NCI-H460 (cell line): ENCODE measurements around the gene PRSS58. TPM values are rescaled to one million over a fixed set of nuclear protein-coding genes. Genes with fewer than 3 reads are reported as not detected.

Experiments used
- DNase-seq: peaks from one replicate; pipeline ENCODE4 v3.0.0-alpha.2; 2016; ENCODE audit warnings: low read depth; ENCODE audit errors: extremely low read depth
- polyA plus RNA-seq: library from polyadenylated mRNA; depleted of rRNA; stranded (reverse); fragments of >200 nt; gene quantifications from 2 replicates; pipeline ENCODE4 v1.2.3, GENCODE V29; 2014; cell fraction: nucleus; rRNA removed
- total RNA-seq: library from RNA; depleted of rRNA; stranded (reverse); fragments of >200 nt; shearing (Covaris generic); gene quantifications from 2 replicates; pipeline ENCODE4 v1.2.3, GENCODE V29; 2014; rRNA removed

Gene PRSS58
- not detected in 2 replicates for total RNA-seq
- polyA plus RNA-seq, result not detected in 2 replicates

GRCh38 chr7:142257958-142258357, at the start of gene PRSS58:
TSS of gene PRSS58 (minus strand) at chr7:142258058. CDS start at chr7:142257707, 351 bp downstream.
- no peak for DNase-seq

GRCh38 chr7:142307246-142307900, 49.5 kb upstream of the PRSS58 start:
- no peak for DNase-seq

- no peak for DNase-seq
These were observed 45.8 kb upstream of the PRSS58 start for GRCh38 chr7:142303650-142304049.

GRCh38 chr7:142301923-142302550, 44.2 kb upstream of the PRSS58 start:
- DNase-seq, result no peak

GRCh38 chr7:142301299-142301698, 43.4 kb upstream of the PRSS58 start:
- DNase-seq, result no peak

GRCh38 chr7:142300689-142301088, 42.8 kb upstream of the PRSS58 start:
- no peak for DNase-seq

GRCh38 chr7:142299237-142299781, 41.5 kb upstream of the PRSS58 start:
- no peak for DNase-seq

- DNase-seq, result no peak
These were observed 40.8 kb upstream of the PRSS58 start for GRCh38 chr7:142298627-142299026.

GRCh38 chr7:142298009-142298408, 40.2 kb upstream of the PRSS58 start:
- no peak for DNase-seq

- DNase-seq, result no peak
These were observed 22.4 kb upstream of the PRSS58 start for GRCh38 chr7:142280263-142280662.

- no peak for DNase-seq
These were observed 21.7 kb upstream of the PRSS58 start for GRCh38 chr7:142279601-142280000.

GRCh38 chr7:142275028-142275427, 17.2 kb upstream of the PRSS58 start:
- DNase-seq, result no peak

- no peak for DNase-seq
These were observed 15.0 kb upstream of the PRSS58 start for GRCh38 chr7:142272841-142273240.

- no peak for DNase-seq
These were observed 5.9 kb upstream of the PRSS58 start for GRCh38 chr7:142263598-142264380.

- no peak for DNase-seq
These were observed 7.2 kb downstream of the PRSS58 start for GRCh38 chr7:142250705-142251104.

GRCh38 chr7:142249918-142250317, 7.9 kb downstream of the PRSS58 start:
- no peak for DNase-seq

- no peak for DNase-seq
These were observed 9.4 kb downstream of the PRSS58 start for GRCh38 chr7:142248166-142249160.

GRCh38 chr7:142243823-142244222, 14.0 kb downstream of the PRSS58 start:
- DNase-seq, result no peak

GRCh38 chr7:142240546-142240945, 17.3 kb downstream of the PRSS58 start:
- DNase-seq, result no peak

GRCh38 chr7:142231716-142232115, 26.1 kb downstream of the PRSS58 start:
- no peak for DNase-seq
